CD4-positive, alpha-beta memory T cell (primary cell): Measurements from ENCODE around the gene NSUN3. TPM values are rescaled to one million over a fixed set of nuclear protein-coding genes. Genes with fewer than 3 reads are reported as not detected.
"Not testable (repeated sequence)": the region's sequence is repeated elsewhere in the genome, so short reads cannot be mapped to it uniquely, and the experiment has no call there.

Source experiments
- CTCF ChIA-PET: fragments of 350-600 bp; sonication (Branson Sonifier 250); formaldehyde crosslinking; loops from one replicate; lab custom pipeline; 2021; ENCODE audit warnings: inconsistent platforms; ENCODE audit not compliant: partially characterized antibody; lab: Charles Lee
- POLR2A ChIA-PET: fragments of 350-600 bp; sonication (Branson Sonifier 250); formaldehyde crosslinking; loops from one replicate; lab custom pipeline; 2021; ENCODE audit not compliant: partially characterized antibody; lab: Charles Lee
- DNase-seq, 5 donors: peaks; one replicate each; pipeline versions ENCODE4 v3.0.0 to v3.0.0-alpha.2; 2020 to 2022; ENCODE audit warnings: mixed read lengths in 1 of 5
- H3K27ac ChIP-seq: one replicate; pipeline ENCODE4 v1.7.0; 2013; ENCODE audit warnings: low read depth, low read length
- H3K27me3 ChIP-seq: 2 replicates; pipeline ENCODE4 v1.7.0; 2013; ENCODE audit warnings: mild to moderate bottlenecking, low read length, moderate library complexity; ENCODE audit not compliant: insufficient read depth
- H3K36me3 ChIP-seq: 2 replicates; pipeline ENCODE4 v1.7.0; 2013; ENCODE audit warnings: mild to moderate bottlenecking, low read length, moderate library complexity; ENCODE audit not compliant: insufficient read depth
- H3K4me1 ChIP-seq: 2 replicates; pipeline ENCODE4 v1.7.0; 2013; ENCODE audit warnings: mild to moderate bottlenecking, low read length, moderate library complexity; ENCODE audit not compliant: insufficient read depth
- H3K4me3 ChIP-seq, 2 donors: one replicate each; pipeline ENCODE4 v1.7.0; 2013; ENCODE audit warnings: low read length in 2 of 2, mild to moderate bottlenecking in 1 of 2
- H3K9me3 ChIP-seq, 2 donors: one replicate each; pipeline ENCODE4 v1.7.0; 2013; ENCODE audit warnings: low read length in 2 of 2, control low read depth in 1 of 2; ENCODE audit not compliant: control insufficient read depth in 1 of 2
- H3K27ac Mint-ChIP-seq, 7 donors: one replicate each; pipeline ENCODE4 v1.8.0; 2020 to 2021; ENCODE audit warnings: mixed read lengths in 7 of 7, mild to moderate bottlenecking in 6 of 7, inconsistent platforms in 3 of 7, moderate library complexity in 3 of 7
- H3K27me3 Mint-ChIP-seq, 2 donors: one replicate each; pipeline ENCODE4 v1.8.0; 2020 to 2021; ENCODE audit warnings: mixed read lengths in 2 of 2
- H3K36me3 Mint-ChIP-seq, 2 donors: one replicate each; pipeline ENCODE4 v1.8.0; 2020 to 2021; ENCODE audit warnings: mixed read lengths in 2 of 2, inconsistent platforms in 1 of 2, mild to moderate bottlenecking in 1 of 2
- H3K4me1 Mint-ChIP-seq, 4 donors: one replicate each; pipeline ENCODE4 v1.8.0; 2020 to 2021; ENCODE audit warnings: mixed read lengths in 4 of 4, mild to moderate bottlenecking in 1 of 4
- H3K4me3 Mint-ChIP-seq, 8 donors: one replicate each; pipeline ENCODE4 v1.8.0; 2020 to 2021; ENCODE audit warnings: mixed read lengths in 8 of 8, mild to moderate bottlenecking in 7 of 8, moderate library complexity in 6 of 8, inconsistent platforms in 3 of 8
- H3K9me3 Mint-ChIP-seq, 8 donors: one replicate each; pipeline ENCODE4 v1.8.0; 2020 to 2021; ENCODE audit warnings: mixed read lengths in 8 of 8, mild to moderate bottlenecking in 5 of 8, inconsistent platforms in 3 of 8, moderate library complexity in 1 of 8
- intact Hi-C: fragments of 100-400 bp; cut with micrococcal nuclease; formaldehyde crosslinking; loops from one replicate; pipeline ENCODE4 v1.15.1; 2023
- polyA plus RNA-seq, 2 donors: library from polyadenylated mRNA; unstranded; fragments of 300-500 nt; fragmentation: Illumina TruSeq; gene quantifications; one replicate each; pipeline ENCODE4 v1.2.3, GENCODE V29; 2021
- total RNA-seq, 2 experiments: library from RNA; stranded (reverse); gene quantifications; one replicate each; pipeline ENCODE4 v1.2.3, GENCODE V29; 2021

Gene NSUN3
- total and polyA plus RNA-seq, 4 experiments from 2014 or later, result 10.0 to 23.1 (median 16.2) TPM

GRCh38 chr3:94028093-94028837 is 34.6 kb upstream of the NSUN3 start, which contains the start of gene STX19:
Gene STX19 (minus strand): TSS chr3:94028597. CDS start chr3:94015269, 13,328 bp downstream.
- H3K27ac ChIP-seq, result no peak within 1 kb of the TSS
- Mint-ChIP-seq H3K27me3 (no peaks in the 10 kb centered on the region), H3K4me3 (no peak within 1 kb of the TSS), H3K4me1 (no peaks in the 10 kb centered on the region), H3K36me3 (peaks cover 1 to 9% of the 10 kb centered on the region in 2 donors), H3K9me3 (peaks cover 0 to 2% (median 0%) of the 10 kb centered on the region in 8 donors), H3K27ac (no peak within 1 kb of the TSS)
- no peak for DNase-seq
- intact Hi-C loops, result no loop called here
- H3K36me3 ChIP-seq, result no peaks in the 10 kb centered on the region
- CTCF ChIA-PET, result interaction anchor here (1.7 kb wide), 1 partner anchor 41 kb away, joined by 6 read pairs; no protein-coding TSS in a partner anchor
- no peaks in the 10 kb centered on the region for H3K9me3 ChIP-seq
- H3K4me3 ChIP-seq, result no peak within 1 kb of the TSS
- POLR2A ChIA-PET, result no interaction called here
- H3K27me3 ChIP-seq, result no peaks in the 10 kb centered on the region
- no peaks in the 10 kb centered on the region for H3K4me1 ChIP-seq

GRCh38 chr3:94036909-94037507 is 25.9 kb upstream of the NSUN3 start:
- H3K27ac ChIP-seq, result no peak overlapping the region
- no peaks in the 10 kb centered on the region for H3K4me1 ChIP-seq
- no peaks in the 10 kb centered on the region for H3K27me3 Mint-ChIP-seq
- peaks cover 0 to 6% of the 10 kb centered on the region in 2 donors for H3K36me3 Mint-ChIP-seq
- H3K9me3 ChIP-seq, result no peaks in the 10 kb centered on the region
- peak overlapping the region in 1 of 7 donors; percentile 53 for H3K27ac Mint-ChIP-seq
- intact Hi-C loops, result no loop called here
- H3K27me3 ChIP-seq, result no peaks in the 10 kb centered on the region
- no peak for DNase-seq
- H3K9me3 Mint-ChIP-seq, result peaks cover 0 to 2% (median 0%) of the 10 kb centered on the region in 8 donors
- CTCF ChIA-PET, result interaction anchor here (1.2 to 2.6 kb wide), 4 partner anchors 10 to 44 kb away, joined by 3 to 12 read pairs (median 4); partner anchors contain the start of genes DHFR2 and NSUN3
- no peaks in the 10 kb centered on the region for H3K36me3 ChIP-seq
- H3K4me3 Mint-ChIP-seq, result no peak overlapping the region
- POLR2A ChIA-PET, result no interaction called here
- no peak overlapping the region for H3K4me3 ChIP-seq
- H3K4me1 Mint-ChIP-seq, result no peaks in the 10 kb centered on the region

- ChIA-PET POLR2A (no interaction called here), CTCF (no interaction called here)
- Mint-ChIP-seq H3K36me3 (peaks cover 3 to 12% of the 10 kb centered on the region in 2 donors), H3K27me3 (no peaks in the 10 kb centered on the region), H3K4me1 (no peaks in the 10 kb centered on the region), H3K4me3 (peak overlapping the region in 1 of 8 donors; percentile 42), H3K27ac (peak overlapping the region in 1 of 7 donors; percentile 67), H3K9me3 (peaks cover 0 to 2% (median 0%) of the 10 kb centered on the region in 8 donors)
- H3K36me3 ChIP-seq, result no peaks in the 10 kb centered on the region
- H3K4me1 ChIP-seq, result no peaks in the 10 kb centered on the region
- no peaks in the 10 kb centered on the region for H3K9me3 ChIP-seq
- no peak for DNase-seq
- intact Hi-C loops, result no loop called here
- H3K4me3 ChIP-seq, result no peak overlapping the region
- H3K27me3 ChIP-seq, result no peaks in the 10 kb centered on the region
- no peak overlapping the region for H3K27ac ChIP-seq
These were observed 19.6 kb upstream of the NSUN3 start for GRCh38 chr3:94043285-94043684.

GRCh38 chr3:94044100-94044936 is 18.5 kb upstream of the NSUN3 start:
- intact Hi-C loops, H3K4me3 Mint-ChIP-seq, DNase-seq, H3K4me1 Mint-ChIP-seq, H3K27me3 Mint-ChIP-seq, H3K9me3 ChIP-seq, H3K36me3 ChIP-seq, POLR2A ChIA-PET, H3K27me3 ChIP-seq, CTCF ChIA-PET, H3K4me1 ChIP-seq, H3K9me3 Mint-ChIP-seq, H3K4me3 ChIP-seq, H3K27ac ChIP-seq: not testable (repeated sequence)
- Mint-ChIP-seq H3K27ac (peak overlapping the region in 1 of 7 donors; percentile 67), H3K36me3 (peaks cover 3 to 12% of the 10 kb centered on the region in 2 donors)

GRCh38 chr3:94046533-94046932 is 16.3 kb upstream of the NSUN3 start:
- DNase-seq, result no peak
- intact Hi-C loops, result no loop called here
- Mint-ChIP-seq H3K27ac (no peak overlapping the region), H3K4me3 (no peak overlapping the region), H3K36me3 (peaks cover 3 to 12% of the 10 kb centered on the region in 2 donors), H3K9me3 (peaks cover 0 to 2% (median 0%) of the 10 kb centered on the region in 8 donors), H3K27me3 (no peaks in the 10 kb centered on the region), H3K4me1 (no peaks in the 10 kb centered on the region)
- Histone ChIP-seq H3K27me3 (no peaks in the 10 kb centered on the region), H3K4me3 (no peak overlapping the region), H3K27ac (no peak overlapping the region), H3K4me1 (no peaks in the 10 kb centered on the region), H3K9me3 (no peaks in the 10 kb centered on the region), H3K36me3 (no peaks in the 10 kb centered on the region)
- POLR2A ChIA-PET, result no interaction called here
- CTCF ChIA-PET, result no interaction called here

GRCh38 chr3:94049267-94049666 is 13.6 kb upstream of the NSUN3 start:
- H3K36me3 ChIP-seq, result no peaks in the 10 kb centered on the region
- no peak overlapping the region for H3K4me3 Mint-ChIP-seq
- DNase-seq, result no peak
- no peaks in the 10 kb centered on the region for H3K4me1 ChIP-seq
- H3K27me3 ChIP-seq, result no peaks in the 10 kb centered on the region
- POLR2A ChIA-PET, result no interaction called here
- no peak overlapping the region for H3K4me3 ChIP-seq
- intact Hi-C loops, result no loop called here
- CTCF ChIA-PET, result interaction anchor here (0.8 to 2.3 kb wide), 2 partner anchors 20 kb away, joined by 3 to 11 read pairs; no protein-coding TSS in a partner anchor
- no peak overlapping the region for H3K27ac Mint-ChIP-seq
- H3K9me3 Mint-ChIP-seq, result no peaks in the 10 kb centered on the region
- H3K9me3 ChIP-seq, result no peaks in the 10 kb centered on the region
- no peaks in the 10 kb centered on the region for H3K4me1 Mint-ChIP-seq
- no peak overlapping the region for H3K27ac ChIP-seq
- peaks cover 3 to 7% of the 10 kb centered on the region in 2 donors for H3K36me3 Mint-ChIP-seq
- no peaks in the 10 kb centered on the region for H3K27me3 Mint-ChIP-seq

GRCh38 chr3:94050546-94050945 is 12.3 kb upstream of the NSUN3 start:
- no peak overlapping the region for H3K27ac Mint-ChIP-seq
- H3K4me1 Mint-ChIP-seq, result no peaks in the 10 kb centered on the region
- Histone ChIP-seq H3K4me3 (no peak overlapping the region), H3K9me3 (no peaks in the 10 kb centered on the region), H3K27ac (no peak overlapping the region), H3K27me3 (no peaks in the 10 kb centered on the region), H3K4me1 (no peaks in the 10 kb centered on the region), H3K36me3 (no peaks in the 10 kb centered on the region)
- peaks cover 0 to 3% of the 10 kb centered on the region in 2 donors for H3K36me3 Mint-ChIP-seq
- H3K9me3 Mint-ChIP-seq, result no peaks in the 10 kb centered on the region
- intact Hi-C loops, result no loop called here
- H3K4me3 Mint-ChIP-seq, result no peak overlapping the region
- no peak for DNase-seq
- no peaks in the 10 kb centered on the region for H3K27me3 Mint-ChIP-seq
- ChIA-PET POLR2A (no interaction called here), CTCF (interaction anchor here (2.3 kb wide), 1 partner anchor 19 kb away, joined by 11 read pairs; no protein-coding TSS in a partner anchor)
